GM12878 (cell line): ENCODE results near the gene KRT73. TPM values are rescaled to one million over a fixed set of nuclear protein-coding genes. Genes with fewer than 3 reads are reported as not detected.

Source experiments
- ATAC-seq: fragments of 200-7000 bp; cut with Tn5 transposase; 3 replicates; pipeline ENCODE4 v1.9.1; 2020; ENCODE audit warnings: mild to moderate bottlenecking, moderate library complexity
- BruUV-seq: library from RNA; stranded (reverse); fragments of 400-500 nt; replicated peaks from 2 replicates; lab custom pipeline; 2021; lab: Mats Ljungman, UMichigan
- CTCF ChIA-PET: fragments of 300-600 bp; sonication (Branson Sonifier 250); formaldehyde crosslinking; extraction: SDS; loops from one replicate; lab custom pipeline; 2021; ENCODE audit warnings: inconsistent platforms; lab: Yijun Ruan, JAX
- POLR2A ChIA-PET: fragments of 350-600 bp; formaldehyde crosslinking; extraction: SDS; loops from one replicate; lab custom pipeline; 2021; ENCODE audit warnings: inconsistent platforms; lab: Charles Lee
- RAD21 ChIA-PET: fragments of 300-600 bp; sonication (Branson Sonifier 250); formaldehyde crosslinking; loops from one replicate; lab custom pipeline; 2023; ENCODE audit warnings: antibody characterized with exemption; ENCODE audit not compliant: unreplicated experiment; lab: Charles Lee
- SMC1A ChIA-PET: fragments of 300-600 bp; sonication (Branson Sonifier 250); formaldehyde crosslinking; loops from one replicate; lab custom pipeline; 2023; ENCODE audit not compliant: unreplicated experiment, uncharacterized antibody; lab: Charles Lee
- DNase-seq: peaks from one replicate; pipeline ENCODE4 v3.0.0-alpha.2; 2011; ENCODE audit warnings: low read depth, low spot score
- FAIRE-seq: peaks from 3 replicates; lab custom pipeline; 2011; peaks lifted over from hg19 to GRCh38; lab: Jason Lieb, UNC
- H2AFZ ChIP-seq: 2 replicates; pipeline ENCODE4 v1.6.0; 2011; ENCODE audit warnings: low read depth, low read length, control low read depth; ENCODE audit not compliant: control insufficient read depth
- H3K27ac ChIP-seq: 2 replicates; pipeline ENCODE4 v1.5.1; 2011; ENCODE audit warnings: control low read depth; ENCODE audit not compliant: control insufficient read depth, insufficient read depth
- H3K27me3 ChIP-seq, 2 experiments: replicated peaks in 1 of 2; 2 replicates each; pipeline versions ENCODE4 v1.6.0 to v1.6.1; 2011; ENCODE audit warnings: low read length in 1 of 2; ENCODE audit not compliant: control insufficient read depth in 2 of 2, insufficient read depth in 2 of 2
- H3K36me3 ChIP-seq, 2 experiments: 2 replicates each; pipeline ENCODE4 v1.5.1; 2011; ENCODE audit warnings: low read length in 1 of 2; ENCODE audit not compliant: control insufficient read depth in 2 of 2, insufficient read depth in 2 of 2
- H3K4me1 ChIP-seq: 2 replicates; pipeline ENCODE4 v1.6.1; 2011; ENCODE audit warnings: mild to moderate bottlenecking, low read length, moderate library complexity, mixed read lengths; ENCODE audit not compliant: control insufficient read depth, insufficient read depth
- H3K4me2 ChIP-seq: 2 replicates; pipeline ENCODE4 v1.6.0; 2011; ENCODE audit warnings: control low read depth; ENCODE audit not compliant: control insufficient read depth, insufficient read depth
- H3K4me3 ChIP-seq: fragments of 200-600 bp; sonication (generic); 2 replicates; pipeline ENCODE4 v1.5.1; 2016
- H3K79me2 ChIP-seq: 2 replicates; pipeline ENCODE4 v1.6.0; 2011; ENCODE audit warnings: low read length; ENCODE audit not compliant: control insufficient read depth, insufficient read depth
- H3K9ac ChIP-seq: 2 replicates; pipeline ENCODE4 v1.8.0; 2011; ENCODE audit warnings: low read length, control low read depth, mixed read lengths; ENCODE audit not compliant: control insufficient read depth, insufficient read depth
- H3K9me3 ChIP-seq: replicated peaks from 3 replicates; pipeline ENCODE4 v1.5.1; 2011; ENCODE audit warnings: mild to moderate bottlenecking, low read length; ENCODE audit not compliant: control insufficient read depth, insufficient read depth
- H4K20me1 ChIP-seq: 2 replicates; pipeline ENCODE4 v1.6.0; 2011; ENCODE audit not compliant: control insufficient read depth, insufficient read depth
- CBFB ChIP-seq: IDR thresholded peaks from 2 replicates; pipeline ENCODE4 v1.6.1; 2016; ENCODE audit warnings: antibody characterized with exemption, low read depth
- CEBPB ChIP-seq, 2 experiments: fragments of 150-350 bp in 1 of 2; IDR thresholded peaks; 2 replicates each; pipeline ENCODE4 v1.6.1; 2012 to 2014; ENCODE audit warnings: low read depth in 2 of 2, low read length in 2 of 2, borderline replicate concordance in 1 of 2, inconsistent platforms in 1 of 2
- CREM ChIP-seq: IDR thresholded peaks from 2 replicates; pipeline ENCODE4 v1.6.1; 2014; ENCODE audit warnings: antibody characterized with exemption, low read depth
- EED ChIP-seq: sonication (generic); IDR thresholded peaks from 2 replicates; pipeline ENCODE4 v1.6.1; 2016; ENCODE audit warnings: antibody characterized with exemption, low read depth
- GABPA ChIP-seq: IDR thresholded peaks from 2 replicates; pipeline ENCODE4 v1.6.1; 2014; ENCODE audit warnings: antibody characterized with exemption, low read depth, mild to moderate bottlenecking, inconsistent platforms
- KDM1A ChIP-seq: fragments of 200-600 bp; sonication (generic); IDR thresholded peaks from 2 replicates; pipeline ENCODE4 v1.6.1; 2016; ENCODE audit warnings: borderline replicate concordance
- KLF5 ChIP-seq: fragments of 450-650 bp; IDR thresholded peaks from 2 replicates; pipeline ENCODE4 v1.6.1; 2014; ENCODE audit warnings: mild to moderate bottlenecking; ENCODE audit not compliant: partially characterized antibody
- PAX8 ChIP-seq: fragments of 450-650 bp; IDR thresholded peaks from 2 replicates; pipeline ENCODE4 v1.6.1; 2017; ENCODE audit warnings: mild to moderate bottlenecking, moderate library complexity
- RAD51 ChIP-seq: fragments of 450-650 bp; IDR thresholded peaks from 2 replicates; pipeline ENCODE4 v1.6.1; 2016; ENCODE audit warnings: moderate library complexity, mild to moderate bottlenecking, inconsistent platforms
- SIN3A ChIP-seq: IDR thresholded peaks from 2 replicates; pipeline ENCODE4 v1.6.1; 2012; ENCODE audit warnings: low read depth, low read length, improper control_type of control experiment
- TCF12 ChIP-seq: IDR thresholded peaks from 2 replicates; pipeline ENCODE4 v1.6.1; 2011; ENCODE audit warnings: low read depth, mild to moderate bottlenecking, low read length
- TCF7 ChIP-seq: IDR thresholded peaks from 2 replicates; pipeline ENCODE4 v1.6.1; 2014; ENCODE audit warnings: antibody characterized with exemption, borderline replicate concordance
- WGBS: methylation state at CpG from one replicate; pipeline ENCODE4 v1.1.6; 2016; ENCODE audit warnings: low lambda C conversion rate; ENCODE audit not compliant: insufficient replicate concordance, insufficient coverage; ENCODE audit errors: missing lambda C conversion rate; 5-methylcytosine and 5-hydroxymethylcytosine counted together
- in situ Hi-C: fragments of 300-500 bp; cut with MboI; formaldehyde crosslinking; loops from 9 replicates; pipeline ENCODE4 v1.14.3; 2018; ENCODE audit warnings: mixed read lengths
- intact Hi-C: fragments of 100-400 bp; cut with micrococcal nuclease; formaldehyde crosslinking; loops from one replicate; pipeline ENCODE4 v1.14.2; 2022; ENCODE audit not compliant: unreplicated experiment
- polyA plus RNA-seq, 11 experiments: library from polyadenylated mRNA; depleted of rRNA in 4 of 11; unstranded in 6 of 11; stranded (reverse) in 5 of 11; fragments of >200 nt; fragmentation: Nextera tagmentation in 4 of 11; fragmentation: Illumina TruSeq in 1 of 11; extraction: Ambion mirVana in 4 of 11; extraction: Trizol in 1 of 11; gene quantifications; 1 replicate in 1 of 11; 2 replicates in 10 of 11; pipeline versions ENCODE4 v1.2.1 to v1.2.3, GENCODE V29; 2011 to 2016; ENCODE audit warnings: inconsistent platforms in 2 of 11, missing spikeins in 2 of 11, low read depth in 1 of 11
- total RNA-seq, 4 experiments: library from RNA; depleted of rRNA in 3 of 4; stranded (reverse); fragments of >200 nt in 3 of 4; fragmentation: Illumina TruSeq in 1 of 4; extraction: Trizol in 1 of 4; gene quantifications; 2 replicates each; pipeline versions ENCODE4 v1.2.1 to v1.2.3, GENCODE V29; 2013 to 2021
- TF ChIP-seq, protein P1 (sequence below): IDR thresholded peaks from 2 replicates; pipeline ENCODE4 v1.6.1; 2011; ENCODE audit warnings: low read depth, low read length, improper control_type of control experiment, borderline replicate concordance
- TF ChIP-seq, protein P2 (sequence below): fragments of 450-650 bp; IDR thresholded peaks from 2 replicates; pipeline ENCODE4 v1.6.1; 2018; ENCODE audit warnings: borderline replicate concordance, mild to moderate bottlenecking; ENCODE audit not compliant: partially characterized antibody
- TF ChIP-seq, protein P3 (sequence below), 3 experiments: IDR thresholded peaks in 2 of 3; conservative IDR thresholded peaks in 1 of 3; 2 replicates each; pipeline ENCODE4 v1.5.1; 2011; ENCODE audit warnings: low read depth in 3 of 3, low read length in 3 of 3, mild to moderate bottlenecking in 3 of 3, control low read depth in 2 of 3, moderate library complexity in 2 of 3, inconsistent platforms in 1 of 3, mixed read lengths in 1 of 3; ENCODE audit not compliant: control insufficient read depth in 2 of 3, insufficient read depth in 1 of 3; ENCODE audit errors: extremely low read depth in 1 of 3
- TF ChIP-seq, protein P4 (sequence below): IDR thresholded peaks from 2 replicates; pipeline ENCODE4 v1.6.1; 2012; ENCODE audit warnings: low read depth, low read length, improper control_type of control experiment

KRT73 gene
- total and polyA plus RNA-seq, 10 of the 15 experiments (the other 5 are each of a cell fraction or from before 2014, with no cell fraction given), result not detected

DNA sequence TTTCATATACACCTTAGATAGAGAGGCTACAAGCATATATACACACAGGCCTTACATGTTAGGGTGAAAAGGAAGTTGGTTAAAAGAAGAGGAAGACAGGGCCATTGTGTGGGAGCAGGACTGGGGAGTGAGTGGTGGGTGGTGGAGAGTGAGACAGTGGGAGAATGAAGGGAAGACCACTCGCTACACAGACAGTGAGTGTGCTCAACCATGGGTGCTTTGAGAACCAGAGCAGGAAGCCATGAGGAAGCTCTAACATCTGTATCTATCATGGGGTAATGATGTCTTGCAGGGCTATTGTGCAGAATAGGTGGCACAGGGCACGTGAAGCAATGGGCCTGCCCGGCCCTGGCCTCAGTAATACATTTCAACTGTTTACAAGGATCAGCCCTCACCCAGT, 33.3 kb downstream of the KRT73 start:
- no peaks in the 10 kb centered on the region for H3K4me1 ChIP-seq
- CTCF ChIA-PET, result interaction anchor here (3.5 to 5.3 kb wide), 2 partner anchors 285 to 295 kb away, joined by 12 to 36 read pairs; no protein-coding TSS in a partner anchor
- no peak overlapping the region for H3K4me2 ChIP-seq
- H3K27me3 ChIP-seq, result peaks cover 0 to 3% of the 10 kb centered on the region in 2 experiments; a peak in 3 of 4 replicates
- H3K9ac ChIP-seq, result no peak overlapping the region
- WGBS, result 2% methylated on average over 3 of the region's 3 CpGs
- no peak overlapping the region for H3K27ac ChIP-seq
- in situ Hi-C loops, result loop anchor here (5.0 to 10.0 kb wide), 2 partner anchors 280 to 397 kb away; no protein-coding TSS in a partner anchor
- no TSS peak for BruUV-seq
- FAIRE-seq (no peak), ATAC-seq (no peak), DNase-seq (no peak)
- H3K36me3 ChIP-seq, result no peaks in the 10 kb centered on the region
- POLR2A ChIA-PET, result no interaction called here
- SMC1A ChIA-PET, result interaction anchor here (1.0 kb wide), 1 partner anchor 293 kb away, joined by 3 read pairs; no protein-coding TSS in a partner anchor
- TF ChIP-seq CREM, result no peak
- no peak for TF ChIP-seq GABPA
- no peak for TF ChIP-seq KDM1A
- TF ChIP-seq, protein P1, sequence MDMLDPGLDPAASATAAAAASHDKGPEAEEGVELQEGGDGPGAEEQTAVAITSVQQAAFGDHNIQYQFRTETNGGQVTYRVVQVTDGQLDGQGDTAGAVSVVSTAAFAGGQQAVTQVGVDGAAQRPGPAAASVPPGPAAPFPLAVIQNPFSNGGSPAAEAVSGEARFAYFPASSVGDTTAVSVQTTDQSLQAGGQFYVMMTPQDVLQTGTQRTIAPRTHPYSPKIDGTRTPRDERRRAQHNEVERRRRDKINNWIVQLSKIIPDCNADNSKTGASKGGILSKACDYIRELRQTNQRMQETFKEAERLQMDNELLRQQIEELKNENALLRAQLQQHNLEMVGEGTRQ, result no peak
- TF ChIP-seq, protein P2, sequence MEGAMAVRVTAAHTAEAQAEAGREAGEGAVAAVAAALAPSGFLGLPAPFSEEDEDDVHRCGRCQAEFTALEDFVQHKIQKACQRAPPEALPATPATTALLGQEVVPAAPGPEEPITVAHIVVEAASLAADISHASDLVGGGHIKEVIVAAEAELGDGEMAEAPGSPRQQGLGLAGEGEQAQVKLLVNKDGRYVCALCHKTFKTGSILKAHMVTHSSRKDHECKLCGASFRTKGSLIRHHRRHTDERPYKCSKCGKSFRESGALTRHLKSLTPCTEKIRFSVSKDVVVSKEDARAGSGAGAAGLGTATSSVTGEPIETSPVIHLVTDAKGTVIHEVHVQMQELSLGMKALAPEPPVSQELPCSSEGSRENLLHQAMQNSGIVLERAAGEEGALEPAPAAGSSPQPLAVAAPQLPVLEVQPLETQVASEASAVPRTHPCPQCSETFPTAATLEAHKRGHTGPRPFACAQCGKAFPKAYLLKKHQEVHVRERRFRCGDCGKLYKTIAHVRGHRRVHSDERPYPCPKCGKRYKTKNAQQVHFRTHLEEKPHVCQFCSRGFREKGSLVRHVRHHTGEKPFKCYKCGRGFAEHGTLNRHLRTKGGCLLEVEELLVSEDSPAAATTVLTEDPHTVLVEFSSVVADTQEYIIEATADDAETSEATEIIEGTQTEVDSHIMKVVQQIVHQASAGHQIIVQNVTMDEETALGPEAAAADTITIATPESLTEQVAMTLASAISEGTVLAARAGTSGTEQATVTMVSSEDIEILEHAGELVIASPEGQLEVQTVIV, result no peak
- no peak for TF ChIP-seq PAX8
- no peak for TF ChIP-seq CBFB
- TF ChIP-seq, protein P3, sequence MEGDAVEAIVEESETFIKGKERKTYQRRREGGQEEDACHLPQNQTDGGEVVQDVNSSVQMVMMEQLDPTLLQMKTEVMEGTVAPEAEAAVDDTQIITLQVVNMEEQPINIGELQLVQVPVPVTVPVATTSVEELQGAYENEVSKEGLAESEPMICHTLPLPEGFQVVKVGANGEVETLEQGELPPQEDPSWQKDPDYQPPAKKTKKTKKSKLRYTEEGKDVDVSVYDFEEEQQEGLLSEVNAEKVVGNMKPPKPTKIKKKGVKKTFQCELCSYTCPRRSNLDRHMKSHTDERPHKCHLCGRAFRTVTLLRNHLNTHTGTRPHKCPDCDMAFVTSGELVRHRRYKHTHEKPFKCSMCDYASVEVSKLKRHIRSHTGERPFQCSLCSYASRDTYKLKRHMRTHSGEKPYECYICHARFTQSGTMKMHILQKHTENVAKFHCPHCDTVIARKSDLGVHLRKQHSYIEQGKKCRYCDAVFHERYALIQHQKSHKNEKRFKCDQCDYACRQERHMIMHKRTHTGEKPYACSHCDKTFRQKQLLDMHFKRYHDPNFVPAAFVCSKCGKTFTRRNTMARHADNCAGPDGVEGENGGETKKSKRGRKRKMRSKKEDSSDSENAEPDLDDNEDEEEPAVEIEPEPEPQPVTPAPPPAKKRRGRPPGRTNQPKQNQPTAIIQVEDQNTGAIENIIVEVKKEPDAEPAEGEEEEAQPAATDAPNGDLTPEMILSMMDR (IDR thresholded peaks at IDR 0.05 in 2 of 3, conservative IDR thresholded peaks at IDR 0.05 in 1 of 3; ENCODE audit: control insufficient read depth in 2 of 3, extremely low read depth in 1 of 3, insufficient read depth in 1 of 3, low read depth in 3 of 3, low read length in 3 of 3), result no peak
- TF ChIP-seq TCF7, result no peak
- TF ChIP-seq RAD51, result no peak
- TF ChIP-seq CEBPB (IDR thresholded peaks at IDR 0.05; ENCODE audit: borderline replicate concordance in 1 of 2, low read depth in 2 of 2, low read length in 2 of 2), result no peak
- TF ChIP-seq, protein P4, sequence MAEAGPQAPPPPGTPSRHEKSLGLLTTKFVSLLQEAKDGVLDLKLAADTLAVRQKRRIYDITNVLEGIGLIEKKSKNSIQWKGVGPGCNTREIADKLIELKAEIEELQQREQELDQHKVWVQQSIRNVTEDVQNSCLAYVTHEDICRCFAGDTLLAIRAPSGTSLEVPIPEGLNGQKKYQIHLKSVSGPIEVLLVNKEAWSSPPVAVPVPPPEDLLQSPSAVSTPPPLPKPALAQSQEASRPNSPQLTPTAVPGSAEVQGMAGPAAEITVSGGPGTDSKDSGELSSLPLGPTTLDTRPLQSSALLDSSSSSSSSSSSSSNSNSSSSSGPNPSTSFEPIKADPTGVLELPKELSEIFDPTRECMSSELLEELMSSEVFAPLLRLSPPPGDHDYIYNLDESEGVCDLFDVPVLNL, result no peak
- TF ChIP-seq EED, result no peak
- no peak for TF ChIP-seq KLF5
- TF ChIP-seq SIN3A, result no peak
- TF ChIP-seq TCF12, result no peak
- H2AFZ ChIP-seq, result no peak overlapping the region
- H3K9me3 ChIP-seq, result no peaks in the 10 kb centered on the region
- H4K20me1 ChIP-seq, result no peaks in the 10 kb centered on the region
- H3K79me2 ChIP-seq, result no peaks in the 10 kb centered on the region
- no peak overlapping the region for H3K4me3 ChIP-seq
- intact Hi-C loops, result no loop called here
- RAD21 ChIA-PET, result no interaction called here
